Activated CD8-positive, alpha-beta memory T cell treated with anti-CD3 and anti-CD28 coated beads for 1 hour (primary cell): Measurements from ENCODE around the gene ANLN.
"Not testable (repeated sequence)": the region's sequence is repeated elsewhere in the genome, so short reads cannot be mapped to it uniquely, and the experiment has no call there.

Experiments used
- DNase-seq, 2 donors: peaks; one replicate each; pipeline ENCODE4 v3.0.0-alpha.2; 2020; ENCODE audit warnings: low read depth in 1 of 2; ENCODE audit errors: extremely low read depth in 1 of 2

Gene ANLN

GRCh38 chr7:36389371-36390198 is at the start of gene ANLN:
Gene ANLN, plus strand, starts transcription at chr7:36389862. Its CDS starts 165 bp downstream, at chr7:36390027.
- peak; percentile 47 to 77 for DNase-seq

- no peak for DNase-seq
Measured at GRCh38 chr7:36343548-36343947, 46.1 kb upstream of the ANLN start.

- no peak for DNase-seq
Measured at GRCh38 chr7:36344622-36345021, 45.0 kb upstream of the ANLN start.

- no peak for DNase-seq
Measured at GRCh38 chr7:36346260-36346831, 43.3 kb upstream of the ANLN start.

- DNase-seq = no peak
Measured at GRCh38 chr7:36348256-36348655, 41.4 kb upstream of the ANLN start.

- no peak for DNase-seq
Measured at GRCh38 chr7:36348771-36349170, 40.9 kb upstream of the ANLN start.

GRCh38 chr7:36349626-36350025 is 40.0 kb upstream of the ANLN start:
- DNase-seq = no peak

- no peak for DNase-seq
Measured at GRCh38 chr7:36355490-36355889, 34.2 kb upstream of the ANLN start.

- no peak for DNase-seq
Measured at GRCh38 chr7:36357054-36357453, 32.6 kb upstream of the ANLN start.

- DNase-seq = no peak
Measured at GRCh38 chr7:36358589-36358988, 31.1 kb upstream of the ANLN start.

- no peak for DNase-seq
Measured at GRCh38 chr7:36360244-36360643, 29.4 kb upstream of the ANLN start.

- no peak for DNase-seq
Measured at GRCh38 chr7:36361227-36361626, 28.4 kb upstream of the ANLN start.

GRCh38 chr7:36363515-36363914 is 26.1 kb upstream of the ANLN start:
- no peak for DNase-seq

- DNase-seq = no peak
Measured at GRCh38 chr7:36366005-36366717, 23.5 kb upstream of the ANLN start.

GRCh38 chr7:36366718-36367560 is 22.7 kb upstream of the ANLN start:
- peak; percentile 78 to 89 for DNase-seq

GRCh38 chr7:36367561-36368077 is 22.0 kb upstream of the ANLN start:
- DNase-seq = no peak

- no peak for DNase-seq
Measured at GRCh38 chr7:36368496-36368895, 21.2 kb upstream of the ANLN start.

- DNase-seq = no peak
Measured at GRCh38 chr7:36369171-36369570, 20.5 kb upstream of the ANLN start.

- DNase-seq = no peak
Measured at GRCh38 chr7:36370046-36370445, 19.6 kb upstream of the ANLN start.

- no peak for DNase-seq
Measured at GRCh38 chr7:36372156-36372555, 17.5 kb upstream of the ANLN start.

- not testable (repeated sequence) for DNase-seq
Measured at GRCh38 chr7:36378555-36378954, 11.1 kb upstream of the ANLN start.
